H1 (cell line): ENCODE measurements around the gene GSDME. TPM values are rescaled to one million over a fixed set of nuclear protein-coding genes. Genes with fewer than 3 reads are reported as not detected.

Source experiments
- CTCF ChIA-PET: fragments of 300-600 bp; sonication (Branson Sonifier 250); formaldehyde crosslinking; loops from one replicate; lab custom pipeline; 2021; ENCODE audit not compliant: partially characterized antibody; lab: Charles Lee
- POLR2A ChIA-PET: fragments of 300-600 bp; sonication (Branson Sonifier 250); formaldehyde crosslinking; loops from one replicate; lab custom pipeline; 2021; ENCODE audit warnings: inconsistent platforms; ENCODE audit not compliant: partially characterized antibody; lab: Charles Lee
- DNase-seq, 2 experiments: peaks; one replicate each; pipeline versions ENCODE4 v3.0.0 to v3.0.0-alpha.2; 2010 to 2022; ENCODE audit warnings: low spot score in 2 of 2, low read depth in 1 of 2, mixed read lengths in 1 of 2
- FAIRE-seq: peaks from 2 replicates; lab custom pipeline; 2011; peaks lifted over from hg19 to GRCh38; lab: Jason Lieb, UNC
- H2AFZ ChIP-seq: 2 replicates; pipeline ENCODE4 v1.8.1; 2012; ENCODE audit warnings: low read length, inconsistent platforms
- H2AK5ac ChIP-seq: 2 replicates; pipeline ENCODE4 v1.6.1; 2013; ENCODE audit warnings: low read depth, low read length
- H2BK120ac ChIP-seq: replicated peaks from 2 replicates; pipeline ENCODE3; 2013; ENCODE audit warnings: low read depth, low read length, inconsistent platforms
- H2BK12ac ChIP-seq: 2 replicates; pipeline ENCODE4 v1.6.1; 2013; ENCODE audit warnings: low read depth, low read length
- H2BK15ac ChIP-seq: 2 replicates; pipeline ENCODE4 v1.6.1; 2013; ENCODE audit warnings: low read length
- H2BK20ac ChIP-seq: 2 replicates; pipeline ENCODE4 v1.6.1; 2013; ENCODE audit warnings: low read length
- H2BK5ac ChIP-seq: 2 replicates; pipeline ENCODE4 v1.6.1; 2013; ENCODE audit warnings: low read depth, low read length
- H3K14ac ChIP-seq: 2 replicates; pipeline ENCODE4 v1.6.1; 2013; ENCODE audit warnings: inconsistent platforms; ENCODE audit not compliant: insufficient read length
- H3K18ac ChIP-seq: 2 replicates; pipeline ENCODE4 v1.6.1; 2013; ENCODE audit warnings: low read length; ENCODE audit errors: extremely low read depth
- H3K23ac ChIP-seq: 2 replicates; pipeline ENCODE4 v1.6.1; 2013; ENCODE audit warnings: inconsistent platforms; ENCODE audit not compliant: insufficient read length
- H3K23me2 ChIP-seq: 2 replicates; pipeline ENCODE4 v1.6.1; 2013; ENCODE audit warnings: low read depth, low read length
- H3K27ac ChIP-seq: 2 replicates; pipeline ENCODE4 v1.6.1; 2011; ENCODE audit warnings: low read depth, low read length, inconsistent platforms
- H3K27me3 ChIP-seq, 4 experiments: replicated peaks in 1 of 4; 1 replicate in 1 of 4; 2 replicates in 3 of 4; pipeline versions ENCODE4 v1.6.1 to v1.8.1; 2011 to 2013; ENCODE audit warnings: low read length in 3 of 4, mild to moderate bottlenecking in 3 of 4, inconsistent platforms in 2 of 4, mixed read lengths in 2 of 4, moderate library complexity in 1 of 4; ENCODE audit not compliant: control insufficient read depth in 3 of 4, insufficient read depth in 3 of 4; ENCODE audit errors: extremely low read depth in 1 of 4
- H3K36me3 ChIP-seq, 4 experiments: 2 replicates each; pipeline versions ENCODE4 v1.6.1 to v1.8.1; 2011 to 2013; ENCODE audit warnings: mild to moderate bottlenecking in 4 of 4, low read length in 3 of 4, moderate library complexity in 2 of 4, control low read depth in 1 of 4, inconsistent platforms in 1 of 4; ENCODE audit not compliant: insufficient read depth in 4 of 4, control insufficient read depth in 2 of 4
- H3K4ac ChIP-seq: replicated peaks from 2 replicates; pipeline ENCODE3; 2013; ENCODE audit warnings: low read length, low read depth, mixed read lengths, inconsistent platforms; ENCODE audit not compliant: insufficient read length
- H3K4me1 ChIP-seq, 4 experiments: replicated peaks in 1 of 4; 1 replicate in 1 of 4; 2 replicates in 3 of 4; pipeline versions ENCODE4 v1.6.1 to v1.8.1; 2011 to 2013; ENCODE audit warnings: low read length in 3 of 4, inconsistent platforms in 2 of 4, mixed read lengths in 1 of 4; ENCODE audit not compliant: insufficient read depth in 4 of 4, control insufficient read depth in 3 of 4
- H3K4me2 ChIP-seq, 2 experiments: 2 replicates each; pipeline versions ENCODE4 v1.6.1 to v1.8.1; 2011 to 2013; ENCODE audit warnings: low read depth in 2 of 2, low read length in 2 of 2, control low read depth in 1 of 2, inconsistent platforms in 1 of 2, mild to moderate bottlenecking in 1 of 2; ENCODE audit not compliant: insufficient read depth in 1 of 2
- H3K4me3 ChIP-seq, 4 experiments: fragments of 200-600, 300-600 bp in 1 of 4; sonication (generic), shearing (Covaris generic), sonication (Bioruptor Twin) in 1 of 4; 2 replicates each; pipeline versions ENCODE4 v1.5.1 to v1.8.1; 2011 to 2016; ENCODE audit warnings: low read length in 4 of 4, low read depth in 3 of 4, control low read depth in 2 of 4, inconsistent platforms in 2 of 4, mild to moderate bottlenecking in 2 of 4, mixed read lengths in 1 of 4, moderate library complexity in 1 of 4; ENCODE audit not compliant: insufficient read depth in 2 of 4; ENCODE audit errors: extremely low read depth in 1 of 4
- H3K56ac ChIP-seq: replicated peaks from 2 replicates; pipeline ENCODE3; 2013; ENCODE audit warnings: low read depth, mild to moderate bottlenecking, mixed read lengths, low read length, inconsistent platforms; ENCODE audit not compliant: insufficient read length
- H3K79me1 ChIP-seq: 2 replicates; pipeline ENCODE4 v1.6.1; 2013; ENCODE audit warnings: low read depth, low read length, control low read depth
- H3K79me2 ChIP-seq, 2 experiments: 2 replicates each; pipeline versions ENCODE4 v1.6.1 to v1.8.1; 2012 to 2013; ENCODE audit warnings: low read length in 2 of 2, mild to moderate bottlenecking in 2 of 2, inconsistent platforms in 1 of 2; ENCODE audit not compliant: insufficient read depth in 2 of 2, control insufficient read depth in 1 of 2
- H3K9ac ChIP-seq, 4 experiments: replicated peaks in 1 of 4; 1 replicate in 1 of 4; 2 replicates in 3 of 4; pipeline versions ENCODE4 v1.6.1 to v1.8.1; 2011 to 2013; ENCODE audit warnings: low read depth in 3 of 4, low read length in 3 of 4, control low read depth in 2 of 4, mild to moderate bottlenecking in 2 of 4, moderate library complexity in 2 of 4, inconsistent platforms in 1 of 4; ENCODE audit errors: extremely low read depth in 1 of 4
- H3K9me3 ChIP-seq, 2 experiments: 2 replicates each; pipeline versions ENCODE4 v1.6.1 to v1.8.1; 2012 to 2013; ENCODE audit warnings: mild to moderate bottlenecking in 2 of 2, moderate library complexity in 2 of 2, control low read depth in 1 of 2, inconsistent platforms in 1 of 2, low read depth in 1 of 2, low read length in 1 of 2, mixed read lengths in 1 of 2; ENCODE audit not compliant: insufficient read depth in 2 of 2
- H4K20me1 ChIP-seq, 2 experiments: replicated peaks in 1 of 2; 2 replicates each; pipeline versions ENCODE3 to v1.8.1; 2011 to 2013; ENCODE audit warnings: inconsistent platforms in 2 of 2, low read length in 2 of 2, mild to moderate bottlenecking in 1 of 2; ENCODE audit not compliant: insufficient read depth in 2 of 2, control insufficient read depth in 1 of 2
- H4K5ac ChIP-seq: 2 replicates; pipeline ENCODE4 v1.6.1; 2013; ENCODE audit warnings: low read length, low read depth, mixed read lengths, inconsistent platforms; ENCODE audit not compliant: insufficient read length
- H4K8ac ChIP-seq: 2 replicates; pipeline ENCODE4 v1.8.0; 2013; ENCODE audit warnings: mild to moderate bottlenecking, moderate library complexity, low read length, inconsistent platforms; ENCODE audit not compliant: insufficient read depth; ENCODE audit errors: extremely low read depth
- H4K91ac ChIP-seq: replicated peaks from 2 replicates; pipeline ENCODE3; 2013; ENCODE audit warnings: low read length, mixed read lengths, inconsistent platforms; ENCODE audit not compliant: insufficient read length
- ATF2 ChIP-seq: IDR thresholded peaks from 2 replicates; pipeline ENCODE4 v1.6.1; 2012; ENCODE audit warnings: low read length, inconsistent platforms
- BACH1 ChIP-seq: IDR thresholded peaks from 2 replicates; pipeline ENCODE4 v1.6.1; 2012; ENCODE audit warnings: low read length, improper control_type of control experiment
- CHD1 ChIP-seq: IDR thresholded peaks from 2 replicates; pipeline ENCODE4 v1.6.1; 2012; ENCODE audit warnings: low read depth, low read length, improper control_type of control experiment
- EGR1 ChIP-seq: IDR thresholded peaks from 2 replicates; pipeline ENCODE4 v1.6.1; 2011; ENCODE audit warnings: low read depth, low read length, borderline replicate concordance
- GTF2F1 ChIP-seq: IDR thresholded peaks from 2 replicates; pipeline ENCODE4 v1.6.1; 2012; ENCODE audit warnings: low read depth, low read length, improper control_type of control experiment, borderline replicate concordance
- POU5F1 ChIP-seq: IDR thresholded peaks from 2 replicates; pipeline ENCODE4 v1.6.1; 2011; ENCODE audit warnings: low read depth, mild to moderate bottlenecking, low read length, moderate library complexity
- RFX5 ChIP-seq: IDR thresholded peaks from 2 replicates; pipeline ENCODE4 v1.6.1; 2011; ENCODE audit warnings: low read depth, low read length, improper control_type of control experiment, borderline replicate concordance
- SAP30 ChIP-seq: fragments of 300-600 bp; sonication (generic); IDR thresholded peaks from 2 replicates; pipeline ENCODE4 v1.7.1; 2012; ENCODE audit warnings: low read length, moderate library complexity, mild to moderate bottlenecking, inconsistent platforms; ENCODE audit not compliant: insufficient read depth, insufficient replicate concordance
- SIX5 ChIP-seq: IDR thresholded peaks from 2 replicates; pipeline ENCODE4 v1.6.1; 2011; ENCODE audit warnings: mild to moderate bottlenecking, low read depth, low read length
- YY1 ChIP-seq: IDR thresholded peaks from 2 replicates; pipeline ENCODE4 v1.6.1; 2011; ENCODE audit warnings: low read depth, mild to moderate bottlenecking, low read length
- ZNF274 ChIP-seq: IDR thresholded peaks from 2 replicates; pipeline ENCODE4 v1.7.0; 2012; ENCODE audit warnings: low read length, borderline replicate concordance; ENCODE audit errors: extremely low read depth
- WGBS, 2 experiments: shearing (Covaris generic) in 1 of 2; methylation state at CpG; one replicate each; pipeline versions ENCODE4 v1.1.6 to v1.1.7; 2013 to 2015; ENCODE audit warnings: low lambda C conversion rate in 2 of 2, mixed read lengths in 2 of 2, inconsistent platforms in 1 of 2, low coverage in 1 of 2, missing lambda C conversion rate in 1 of 2; ENCODE audit not compliant: insufficient replicate concordance in 2 of 2, insufficient coverage in 1 of 2, insufficient read length in 1 of 2; ENCODE audit errors: extremely low coverage in 1 of 2, missing lambda C conversion rate in 1 of 2; 5-methylcytosine and 5-hydroxymethylcytosine counted together
- polyA plus RNA-seq, 7 experiments: library from polyadenylated mRNA; depleted of rRNA in 3 of 7; stranded (reverse) in 5 of 7; unstranded in 2 of 7; fragments of >200 nt in 5 of 7; fragments of 200-250 nt in 2 of 7; gene quantifications; 1 replicate in 5 of 7; 2 replicates in 1 of 7; 4 replicates in 1 of 7; pipeline versions ENCODE4 v1.2.1 to v1.2.3, GENCODE V29; 2011 to 2013; ENCODE audit warnings: missing spikeins in 2 of 7, mixed read lengths in 2 of 7
- total RNA-seq: library from RNA; stranded (reverse); fragmentation: NEBNext Ultra II Directional; extraction: Animal tissue kit (Norgen Biotek cat#: 25700); gene quantifications from 2 replicates; pipeline ENCODE4 v1.2.1, GENCODE V29; 2021
- TF ChIP-seq, protein P1 (sequence below): IDR thresholded peaks from 2 replicates; pipeline ENCODE4 v1.6.1; 2011; ENCODE audit warnings: low read length, improper control_type of control experiment

The GSDME gene
- total and polyA plus RNA-seq, 2 of the 8 experiments (the other 6 are each of a cell fraction or from before 2014, with no cell fraction given), result 5.4 to 7.6 TPM

GRCh38 chr7:24715171-24715570, 42.1 kb downstream of the GSDME start:
- H3K18ac ChIP-seq, result no peak overlapping the region
- no peak overlapping the region for H3K14ac ChIP-seq
- H3K4ac ChIP-seq, result no peak overlapping the region
- H4K20me1 ChIP-seq, result no peaks in the 10 kb centered on the region
- H2BK20ac ChIP-seq, result no peak overlapping the region
- H3K79me2 ChIP-seq, result no peaks in the 10 kb centered on the region
- H3K27me3 ChIP-seq, result no peaks in the 10 kb centered on the region
- no peak overlapping the region for H2AFZ ChIP-seq
- 91% methylated on average over 2 of the region's 2 CpGs; no CpG with 5 or more reads in 1 of the 2 experiments for WGBS, 2 experiments
- no peak overlapping the region for H3K56ac ChIP-seq
- no peak overlapping the region for H4K91ac ChIP-seq
- ChIA-PET POLR2A (interaction anchor here (1.0 kb wide), 1 partner anchor 9 kb away, joined by 3 read pairs; no protein-coding TSS in a partner anchor), CTCF (interaction anchor here (0.6 to 6.0 kb wide), 11 partner anchors 8 to 848 kb away, joined by 3 to 69 read pairs (median 4); no protein-coding TSS in a partner anchor)
- FAIRE-seq, result no peak
- H3K36me3 ChIP-seq, result no peaks in the 10 kb centered on the region
- no peak overlapping the region for H3K9ac ChIP-seq
- H3K4me3 ChIP-seq, result no peak overlapping the region
- H3K23ac ChIP-seq, result no peak overlapping the region
- no peak overlapping the region for H2BK5ac ChIP-seq
- no peak overlapping the region for H2AK5ac ChIP-seq
- H4K5ac ChIP-seq, result no peak overlapping the region
- H2BK120ac ChIP-seq, result no peak overlapping the region
- H3K4me1 ChIP-seq, result no peaks in the 10 kb centered on the region; a peak in 2 of 7 replicates
- H4K8ac ChIP-seq, result no peak overlapping the region
- H2BK15ac ChIP-seq, result no peak overlapping the region
- no peak for DNase-seq
- H3K27ac ChIP-seq, result no peak overlapping the region
- no peak overlapping the region for H2BK12ac ChIP-seq
- H3K23me2 ChIP-seq, result no peaks in the 10 kb centered on the region
- H3K9me3 ChIP-seq, result no peaks in the 10 kb centered on the region
- H3K79me1 ChIP-seq, result no peaks in the 10 kb centered on the region
- H3K4me2 ChIP-seq, result no peak overlapping the region
- TF ChIP-seq BACH1, result no peak
- TF ChIP-seq SAP30, result no peak
- TF ChIP-seq CHD1, result no peak
- no peak for TF ChIP-seq YY1
- TF ChIP-seq POU5F1, result no peak
- no peak for TF ChIP-seq GTF2F1
- TF ChIP-seq, protein P1, sequence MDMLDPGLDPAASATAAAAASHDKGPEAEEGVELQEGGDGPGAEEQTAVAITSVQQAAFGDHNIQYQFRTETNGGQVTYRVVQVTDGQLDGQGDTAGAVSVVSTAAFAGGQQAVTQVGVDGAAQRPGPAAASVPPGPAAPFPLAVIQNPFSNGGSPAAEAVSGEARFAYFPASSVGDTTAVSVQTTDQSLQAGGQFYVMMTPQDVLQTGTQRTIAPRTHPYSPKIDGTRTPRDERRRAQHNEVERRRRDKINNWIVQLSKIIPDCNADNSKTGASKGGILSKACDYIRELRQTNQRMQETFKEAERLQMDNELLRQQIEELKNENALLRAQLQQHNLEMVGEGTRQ, result no peak
- TF ChIP-seq RFX5, result no peak
- TF ChIP-seq EGR1, result no peak
- no peak for TF ChIP-seq ATF2
- no peak for TF ChIP-seq ZNF274
- no peak for TF ChIP-seq SIX5
